ENCODE results near the gene EGFR. TPM values are rescaled to one million over a fixed set of nuclear protein-coding genes. Genes with fewer than 3 reads are reported as not detected.

The EGFR gene
- total and polyA plus RNA-seq, 2 experiments from 2014 or later, result 21.6 to 51.0 TPM

DNA sequence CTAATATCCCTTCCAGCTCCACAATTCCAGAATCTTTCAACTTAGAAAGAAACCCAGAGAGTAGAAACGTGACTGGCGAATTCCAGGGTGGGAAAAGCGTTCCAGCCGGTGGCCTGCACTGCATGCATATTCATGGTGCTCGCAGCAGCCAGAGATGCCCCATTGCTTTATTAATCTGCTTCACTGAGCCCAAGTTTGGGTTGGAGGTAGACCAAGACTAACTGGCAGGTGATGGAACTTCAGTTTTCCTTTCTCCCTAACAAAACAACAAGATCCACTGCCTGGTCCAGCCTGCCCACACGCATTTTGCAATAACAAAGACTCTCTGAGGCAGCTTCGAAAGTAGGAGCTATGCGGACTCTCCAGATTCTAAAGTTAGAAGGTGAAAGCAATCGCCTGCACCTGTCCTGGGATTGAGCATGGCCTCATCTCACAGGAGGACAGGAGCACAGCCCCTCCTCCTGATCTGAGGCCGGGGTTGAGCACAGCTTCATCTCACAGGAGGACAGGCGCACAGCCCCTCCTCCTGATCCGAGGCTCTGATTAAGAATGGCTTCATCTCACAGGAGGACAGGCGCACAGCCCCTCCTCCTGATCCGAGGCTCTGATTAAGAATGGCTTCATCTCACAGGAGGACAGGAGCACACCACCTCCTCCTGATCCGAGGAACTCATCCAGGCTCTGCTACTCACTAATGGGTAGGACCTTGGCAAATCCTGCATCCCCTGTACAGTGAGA is 218.5 kb downstream of the EGFR start:
- Histone ChIP-seq H3K36me3 (replicated peaks; ENCODE audit: insufficient read depth, low read depth) (no peaks in the 10 kb centered on the region), H3K4me1 (ENCODE audit: insufficient read depth) (no peaks in the 10 kb centered on the region), H2AFZ (no peak overlapping the region), H3K4me2 (no peak overlapping the region), H3K79me2 (no peaks in the 10 kb centered on the region), H4K20me1 (ENCODE audit: insufficient read depth, poor library complexity, severe bottlenecking) (no peaks in the 10 kb centered on the region), H3K9me2 (replicated peaks; ENCODE audit: insufficient read depth) (no peaks in the 10 kb centered on the region), H3K9me3 (ENCODE audit: low read depth) (no peaks in the 10 kb centered on the region), H3K4me3 (no peak overlapping the region), H3K27me3 (no peaks in the 10 kb centered on the region), H3K27ac (no peak overlapping the region)
- WGBS (ENCODE audit: low lambda C conversion rate, missing lambda C conversion rate), result 80% methylated on average over 13 of the region's 15 CpGs
- TF ChIP-seq EZH2 (IDR thresholded peaks at IDR 0.05; ENCODE audit: borderline replicate concordance) (no peak), EZH2phosphoT487 (IDR thresholded peaks at IDR 0.05; ENCODE audit: low read depth, severe bottlenecking, unreplicated experiment) (no peak)
- TF ChIP-seq, protein P1, sequence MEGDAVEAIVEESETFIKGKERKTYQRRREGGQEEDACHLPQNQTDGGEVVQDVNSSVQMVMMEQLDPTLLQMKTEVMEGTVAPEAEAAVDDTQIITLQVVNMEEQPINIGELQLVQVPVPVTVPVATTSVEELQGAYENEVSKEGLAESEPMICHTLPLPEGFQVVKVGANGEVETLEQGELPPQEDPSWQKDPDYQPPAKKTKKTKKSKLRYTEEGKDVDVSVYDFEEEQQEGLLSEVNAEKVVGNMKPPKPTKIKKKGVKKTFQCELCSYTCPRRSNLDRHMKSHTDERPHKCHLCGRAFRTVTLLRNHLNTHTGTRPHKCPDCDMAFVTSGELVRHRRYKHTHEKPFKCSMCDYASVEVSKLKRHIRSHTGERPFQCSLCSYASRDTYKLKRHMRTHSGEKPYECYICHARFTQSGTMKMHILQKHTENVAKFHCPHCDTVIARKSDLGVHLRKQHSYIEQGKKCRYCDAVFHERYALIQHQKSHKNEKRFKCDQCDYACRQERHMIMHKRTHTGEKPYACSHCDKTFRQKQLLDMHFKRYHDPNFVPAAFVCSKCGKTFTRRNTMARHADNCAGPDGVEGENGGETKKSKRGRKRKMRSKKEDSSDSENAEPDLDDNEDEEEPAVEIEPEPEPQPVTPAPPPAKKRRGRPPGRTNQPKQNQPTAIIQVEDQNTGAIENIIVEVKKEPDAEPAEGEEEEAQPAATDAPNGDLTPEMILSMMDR (IDR thresholded peaks at IDR 0.05; ENCODE audit: poor library complexity), result no peak
- no peak for DNase-seq (ENCODE audit: low spot score)

DNA sequence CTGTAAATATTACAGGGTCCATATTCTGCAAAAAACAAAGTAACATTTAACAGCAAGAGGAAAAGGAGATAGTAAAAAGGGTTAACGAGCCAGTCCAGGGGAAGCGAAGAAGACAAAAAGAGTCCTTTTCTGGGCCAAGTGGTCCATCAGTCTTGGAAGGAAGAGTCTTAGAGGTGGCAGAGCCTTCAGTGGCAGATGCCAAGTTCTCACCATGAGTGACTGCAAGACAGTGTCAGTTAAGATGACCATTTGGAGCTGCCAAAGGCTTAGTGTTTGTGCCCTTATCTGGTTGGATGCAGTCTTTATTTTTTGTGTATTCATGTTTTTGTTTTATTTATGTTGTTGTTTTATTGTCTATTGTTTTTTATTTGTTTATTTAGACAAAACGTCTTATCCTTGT is 220.6 kb downstream of the EGFR start:
- TF ChIP-seq EZH2phosphoT487 (IDR thresholded peaks at IDR 0.05; ENCODE audit: low read depth, severe bottlenecking, unreplicated experiment) (no peak), EZH2 (IDR thresholded peaks at IDR 0.05; ENCODE audit: borderline replicate concordance) (no peak)
- Histone ChIP-seq H2AFZ (no peak overlapping the region), H3K4me1 (ENCODE audit: insufficient read depth) (no peaks in the 10 kb centered on the region), H3K4me3 (no peak overlapping the region), H3K9me3 (ENCODE audit: low read depth) (no peaks in the 10 kb centered on the region), H3K27ac (no peak overlapping the region), H3K79me2 (no peaks in the 10 kb centered on the region), H3K9me2 (replicated peaks; ENCODE audit: insufficient read depth) (no peaks in the 10 kb centered on the region), H3K4me2 (no peak overlapping the region), H3K27me3 (no peaks in the 10 kb centered on the region), H3K36me3 (replicated peaks; ENCODE audit: insufficient read depth, low read depth) (no peaks in the 10 kb centered on the region), H4K20me1 (ENCODE audit: insufficient read depth, poor library complexity, severe bottlenecking) (no peaks in the 10 kb centered on the region)
- 88% methylated on average over 3 of the region's 3 CpGs for WGBS (ENCODE audit: low lambda C conversion rate, missing lambda C conversion rate)
- no peak for DNase-seq (ENCODE audit: low spot score)

DNA sequence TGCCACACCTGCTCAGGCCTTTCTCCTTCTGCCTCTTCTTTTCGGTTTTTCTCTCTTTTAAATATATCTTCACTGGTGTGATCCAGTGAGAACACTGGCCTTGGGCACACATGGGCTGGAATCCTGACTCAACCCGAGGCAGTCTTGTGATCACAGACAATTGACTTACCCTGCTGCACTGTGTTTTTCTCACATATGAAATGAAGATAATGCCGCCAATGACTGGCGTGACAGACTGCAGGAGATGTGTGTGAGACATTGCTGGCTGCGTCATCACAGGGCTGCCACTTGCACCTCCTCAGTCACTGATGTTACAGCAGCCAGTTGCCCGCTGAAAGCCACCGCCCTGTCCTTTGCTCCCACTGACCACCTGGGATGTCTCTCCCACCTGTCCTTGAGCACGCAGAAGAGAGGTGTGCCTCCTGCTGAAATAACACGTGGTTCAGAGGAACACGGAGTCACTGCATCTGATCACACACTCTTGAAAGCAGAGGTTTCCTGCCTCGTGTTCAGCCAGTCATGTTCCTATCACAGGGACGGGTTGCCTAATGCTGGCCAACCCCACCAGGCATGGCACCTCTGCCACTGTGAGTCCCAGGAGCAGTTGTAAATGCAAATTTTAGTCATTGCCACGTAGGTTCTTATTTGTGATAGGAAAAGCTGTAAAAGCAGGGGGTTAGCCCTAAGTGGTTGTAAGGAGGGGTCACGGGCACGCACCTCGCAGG is 221.8 kb downstream of the EGFR start:
- Histone ChIP-seq H3K4me1 (ENCODE audit: insufficient read depth) (no peaks in the 10 kb centered on the region), H3K9me2 (replicated peaks; ENCODE audit: insufficient read depth) (no peaks in the 10 kb centered on the region), H3K79me2 (no peaks in the 10 kb centered on the region), H3K4me3 (no peak overlapping the region), H3K27me3 (no peaks in the 10 kb centered on the region), H3K36me3 (replicated peaks; ENCODE audit: insufficient read depth, low read depth) (no peaks in the 10 kb centered on the region), H2AFZ (no peak overlapping the region), H3K4me2 (no peak overlapping the region), H4K20me1 (ENCODE audit: insufficient read depth, poor library complexity, severe bottlenecking) (no peaks in the 10 kb centered on the region), H3K9me3 (ENCODE audit: low read depth) (no peaks in the 10 kb centered on the region), H3K27ac (no peak overlapping the region)
- no peak for DNase-seq (ENCODE audit: low spot score)
- 91% methylated on average over 16 of the region's 16 CpGs for WGBS (ENCODE audit: low lambda C conversion rate, missing lambda C conversion rate)
- no peak for TF ChIP-seq EZH2 (IDR thresholded peaks at IDR 0.05; ENCODE audit: borderline replicate concordance)
- TF ChIP-seq, protein P1 (IDR thresholded peaks at IDR 0.05; ENCODE audit: poor library complexity), result no peak
- no peak for TF ChIP-seq EZH2phosphoT487 (IDR thresholded peaks at IDR 0.05; ENCODE audit: low read depth, severe bottlenecking, unreplicated experiment)

DNA sequence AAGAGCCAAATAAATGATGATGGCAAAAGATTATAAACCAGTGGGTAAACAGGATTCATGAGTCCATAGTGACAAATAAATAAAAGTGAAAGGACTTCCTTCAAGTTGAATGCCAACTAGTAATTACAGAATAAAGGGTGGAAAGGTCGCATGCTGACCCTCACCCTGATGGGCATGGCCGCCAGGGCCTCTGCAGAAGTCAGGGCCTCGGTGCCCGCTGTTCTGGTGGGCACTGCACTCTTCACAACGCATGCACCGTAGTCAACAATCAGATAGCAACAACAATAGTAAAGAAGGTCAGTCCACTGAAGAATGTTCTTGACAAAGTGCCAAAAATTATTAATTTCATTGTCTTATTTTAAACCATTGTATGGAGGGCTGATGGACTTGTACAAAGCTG is 223.1 kb downstream of the EGFR start:
- no peak overlapping the region for H3K4me2 ChIP-seq
- H3K27me3 ChIP-seq, result no peaks in the 10 kb centered on the region
- WGBS (ENCODE audit: low lambda C conversion rate, missing lambda C conversion rate), result 96% methylated on average over 6 of the region's 6 CpGs
- H3K27ac ChIP-seq, result no peak overlapping the region
- H4K20me1 ChIP-seq (ENCODE audit: insufficient read depth, poor library complexity, severe bottlenecking), result no peaks in the 10 kb centered on the region
- no peaks in the 10 kb centered on the region for H3K9me2 ChIP-seq (replicated peaks; ENCODE audit: insufficient read depth)
- no peaks in the 10 kb centered on the region for H3K36me3 ChIP-seq (replicated peaks; ENCODE audit: insufficient read depth, low read depth)
- no peaks in the 10 kb centered on the region for H3K79me2 ChIP-seq
- H3K4me1 ChIP-seq (ENCODE audit: insufficient read depth), result no peaks in the 10 kb centered on the region
- TF ChIP-seq, protein P1 (IDR thresholded peaks at IDR 0.05; ENCODE audit: poor library complexity), result no peak
- TF ChIP-seq EZH2phosphoT487 (IDR thresholded peaks at IDR 0.05; ENCODE audit: low read depth, severe bottlenecking, unreplicated experiment) (no peak), EZH2 (IDR thresholded peaks at IDR 0.05; ENCODE audit: borderline replicate concordance) (no peak)
- H3K9me3 ChIP-seq (ENCODE audit: low read depth), result no peaks in the 10 kb centered on the region
- H2AFZ ChIP-seq, result no peak overlapping the region
- no peak overlapping the region for H3K4me3 ChIP-seq
- DNase-seq (ENCODE audit: low spot score), result no peak

All from hepatocyte (in vitro differentiated cells).